COLO668 (cell line): ENCODE measurements around the gene RIN3.

Experiments
- DNase-seq: peaks from one replicate; lab custom pipeline; 2025; ENCODE audit not compliant: unreplicated experiment; lab: John Stamatoyannopoulos, UW

Gene RIN3

GRCh38 chr14:92506231-92506630 is 7.3 kb upstream of the RIN3 start:
- no peak for DNase-seq

GRCh38 chr14:92507174-92507768 is 6.3 kb upstream of the RIN3 start:
- DNase-seq, result peak; percentile 83

- DNase-seq, result no peak
Observed at GRCh38 chr14:92510972-92511371, 2.6 kb upstream of the RIN3 start.

- peak; percentile 12 for DNase-seq
Observed at GRCh38 chr14:92511453-92512238, 1.9 kb upstream of the RIN3 start.

- DNase-seq, result no peak
Observed at GRCh38 chr14:92512807-92513203, 776 bp upstream of the RIN3 start.

GRCh38 chr14:92513966-92514843 is 624 bp downstream of the RIN3 start:
- DNase-seq, result no peak

GRCh38 chr14:92514844-92515514 is 1.4 kb downstream of the RIN3 start:
- no peak for DNase-seq

- no peak for DNase-seq
Observed at GRCh38 chr14:92515546-92516343, 2.2 kb downstream of the RIN3 start.

GRCh38 chr14:92516344-92516965 is 2.9 kb downstream of the RIN3 start:
- DNase-seq, result no peak

GRCh38 chr14:92516966-92517506 is 3.5 kb downstream of the RIN3 start:
- DNase-seq, result no peak

GRCh38 chr14:92517761-92518160 is 4.2 kb downstream of the RIN3 start:
- DNase-seq, result no peak

GRCh38 chr14:92519246-92520101 is 5.9 kb downstream of the RIN3 start:
- DNase-seq, result no peak

GRCh38 chr14:92520102-92521057 is 6.8 kb downstream of the RIN3 start:
- no peak for DNase-seq

GRCh38 chr14:92521058-92521415 is 7.5 kb downstream of the RIN3 start:
- DNase-seq, result no peak

GRCh38 chr14:92523752-92524151 is 10.2 kb downstream of the RIN3 start:
- no peak for DNase-seq

- no peak for DNase-seq
Observed at GRCh38 chr14:92524602-92525185, 11.1 kb downstream of the RIN3 start.

- DNase-seq, result no peak
Observed at GRCh38 chr14:92525322-92526095, 11.9 kb downstream of the RIN3 start.
